DOHH2 (cell line): ENCODE measurements around the gene ZFYVE26.

Source experiments
- CTCF ChIP-seq: fragments of 200-600 bp; sonication (generic); IDR thresholded peaks from one replicate; pipeline ENCODE4 v1.5.1; 2014; ENCODE audit warnings: antibody characterized with exemption, mild to moderate bottlenecking, low read depth, low read length; ENCODE audit not compliant: poor library complexity, severe bottlenecking
- EZH2phosphoT487 ChIP-seq: fragments of 200-600 bp; sonication (generic); IDR thresholded peaks from 2 replicates; pipeline ENCODE4 v1.6.1; 2017; ENCODE audit warnings: borderline replicate concordance, mild to moderate bottlenecking, antibody characterized with exemption, low read length, moderate library complexity, mixed read lengths

- TF ChIP-seq CTCF (no peak), EZH2phosphoT487 (no peak)
Measured at GRCh38 chr14:67762051-67762450, 54.3 kb downstream of the ZFYVE26 start.
